Measurements from ENCODE around the gene TMEM107.

The TMEM107 gene

DNA sequence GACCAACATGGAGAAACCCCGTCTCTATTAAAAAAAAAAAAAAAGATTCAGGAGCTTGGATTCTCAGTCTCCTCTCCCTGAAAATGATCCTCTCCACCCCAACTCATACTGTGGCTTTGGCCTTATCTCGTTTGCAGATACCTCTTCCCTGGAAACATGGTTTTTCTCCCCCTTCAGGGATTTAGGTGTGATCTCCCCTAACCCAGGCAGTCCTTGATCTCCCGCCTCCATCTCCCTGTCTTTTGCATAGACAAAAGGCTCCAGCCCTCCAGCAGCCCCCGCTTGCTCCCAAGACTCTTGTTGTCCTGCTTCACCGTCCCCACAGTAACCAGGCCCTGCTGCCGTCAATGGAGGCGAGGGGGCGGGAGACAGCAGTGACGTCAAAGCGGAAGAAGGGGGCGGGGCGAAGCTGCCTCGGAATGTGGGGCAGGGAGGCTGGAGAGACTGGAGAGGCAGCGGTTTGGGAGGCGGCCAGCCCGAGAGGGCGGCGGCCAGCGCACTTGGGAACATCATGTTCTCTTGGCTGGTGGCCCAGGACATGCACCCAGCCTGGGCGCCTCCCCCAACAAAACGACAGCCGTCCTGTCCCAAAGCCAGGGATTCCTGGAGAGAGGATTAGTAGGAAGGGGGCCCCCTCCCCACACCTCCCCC is 22.1 kb downstream of the TMEM107 start:
- DNase-seq, result peak; percentile 98 to 99
- TF ChIP-seq POLR2A (IDR thresholded peaks at IDR 0.05; ENCODE audit: low read length) (peak; percentile 82), GATA1 (IDR thresholded peaks at IDR 0.05; ENCODE audit: low read depth, low read length) (no peak)

DNA sequence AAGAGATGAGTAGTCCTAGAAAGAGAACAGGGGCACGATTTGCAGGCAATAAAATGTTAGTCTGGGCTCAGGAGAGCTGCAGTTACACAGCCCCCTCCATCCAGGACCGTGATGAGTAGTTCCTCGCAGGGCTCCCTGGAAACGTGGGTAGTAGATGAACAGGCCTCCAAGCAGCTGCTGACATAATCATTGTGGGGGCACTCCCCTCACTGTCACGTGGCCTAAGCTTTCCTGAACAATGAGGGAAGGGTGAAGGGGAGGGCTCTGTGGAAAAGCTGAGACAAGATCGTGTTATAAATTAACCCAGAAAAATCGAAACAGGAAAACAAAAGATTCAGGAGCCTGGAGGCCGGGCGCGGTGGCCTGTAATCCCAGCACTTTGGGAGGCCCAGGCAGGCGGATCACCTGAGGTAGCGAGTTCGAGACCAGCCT is 22.6 kb downstream of the TMEM107 start:
- peak; percentile 63 to 70 for DNase-seq
- TF ChIP-seq GATA1 (IDR thresholded peaks at IDR 0.05; ENCODE audit: low read depth, low read length) (no peak), POLR2A (IDR thresholded peaks at IDR 0.05; ENCODE audit: low read length) (no peak)

DNA sequence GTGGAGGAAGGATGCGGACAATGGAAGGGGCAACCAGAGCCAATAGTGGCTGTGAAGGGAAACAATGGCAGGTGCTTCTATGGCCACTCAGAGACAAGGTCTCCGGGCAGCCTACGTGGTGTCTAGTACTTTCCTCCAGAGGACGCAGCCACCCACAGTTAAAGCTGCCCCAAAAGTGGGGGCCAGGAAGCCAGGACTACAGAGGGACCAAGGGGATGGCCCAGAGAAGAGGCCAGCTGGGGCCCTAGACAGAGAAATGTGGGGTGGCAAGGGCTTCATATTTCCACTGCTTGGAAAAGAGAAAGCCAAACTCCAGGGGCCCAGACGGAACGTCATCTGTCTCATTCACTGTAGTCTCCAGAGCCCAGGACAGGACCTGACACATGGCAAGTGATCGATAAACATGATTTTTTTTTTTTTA is 23.1 kb downstream of the TMEM107 start:
- TF ChIP-seq GATA1 (IDR thresholded peaks at IDR 0.05; ENCODE audit: low read depth, low read length), result no peak
- TF ChIP-seq POLR2A (IDR thresholded peaks at IDR 0.05; ENCODE audit: low read length), result no peak
- no peak for DNase-seq

DNA sequence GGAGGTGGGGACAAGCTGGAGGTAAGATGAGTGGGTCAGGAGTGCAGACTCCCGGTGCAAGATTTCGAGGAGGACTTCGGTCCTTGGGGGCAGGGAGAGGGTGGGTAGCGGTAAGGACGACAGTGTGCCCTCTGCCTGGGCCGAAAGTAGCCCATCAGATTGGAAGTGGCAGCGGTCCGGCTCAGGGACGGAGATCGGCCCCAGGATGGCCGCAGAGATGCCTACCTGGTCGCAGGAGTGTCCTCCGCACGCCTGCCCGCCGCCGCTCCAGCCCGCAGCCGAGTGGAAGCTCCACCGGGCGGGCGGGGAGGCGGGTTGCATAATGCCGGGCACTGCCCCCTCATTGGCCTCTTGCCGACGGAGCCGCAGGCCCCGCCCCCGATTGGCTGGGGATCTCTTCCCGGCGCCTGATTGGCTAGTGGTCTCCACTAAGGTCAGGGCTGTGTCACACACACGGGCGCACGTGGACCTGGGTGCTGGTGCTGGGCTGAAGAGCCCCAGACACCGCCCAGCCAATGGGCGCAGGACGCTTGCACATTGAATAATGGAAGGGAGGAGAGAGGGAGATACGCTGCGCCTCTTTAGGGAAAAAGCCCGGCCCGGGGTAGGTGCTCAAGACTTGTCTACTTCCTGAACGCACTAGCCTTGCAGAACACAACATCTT is 23.9 kb downstream of the TMEM107 start, which contains the start of gene PER1:
Gene PER1, minus strand, starts transcription at position 293 of the 664 bp plus-strand sequence. CDS start 1,698 bp downstream, outside the sequence.
- no peak for TF ChIP-seq GATA1 (IDR thresholded peaks at IDR 0.05; ENCODE audit: low read depth, low read length)
- TF ChIP-seq POLR2A (IDR thresholded peaks at IDR 0.05; ENCODE audit: low read length), result peak; percentile 94
- peak; percentile 93 to 94 for DNase-seq

DNA sequence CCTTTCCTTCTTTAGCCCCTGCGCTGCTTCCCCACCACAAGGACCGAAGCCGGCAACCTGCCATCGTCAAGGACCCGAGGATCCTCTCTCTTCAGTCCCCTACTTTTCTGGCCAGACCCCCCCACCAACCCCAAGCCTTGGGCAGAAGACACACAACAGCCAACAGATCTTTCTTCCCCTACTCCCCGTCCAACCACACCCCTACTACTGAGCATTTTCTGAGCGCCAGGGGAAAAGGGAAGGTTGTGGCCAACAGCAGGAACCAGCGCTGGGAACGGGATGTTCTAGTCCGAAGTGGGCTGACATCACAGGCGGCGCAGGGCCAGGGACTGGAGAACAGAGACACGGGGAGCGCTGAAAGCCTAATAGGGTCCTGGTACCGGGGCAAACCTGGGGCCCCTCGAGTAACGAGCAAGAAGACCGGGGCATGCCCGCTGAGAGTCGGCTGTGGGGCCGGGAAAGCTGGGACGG is 24.5 kb downstream of the TMEM107 start:
- peak; percentile 49 to 67 for DNase-seq
- no peak for TF ChIP-seq POLR2A (IDR thresholded peaks at IDR 0.05; ENCODE audit: low read length)
- no peak for TF ChIP-seq GATA1 (IDR thresholded peaks at IDR 0.05; ENCODE audit: low read depth, low read length)

DNA sequence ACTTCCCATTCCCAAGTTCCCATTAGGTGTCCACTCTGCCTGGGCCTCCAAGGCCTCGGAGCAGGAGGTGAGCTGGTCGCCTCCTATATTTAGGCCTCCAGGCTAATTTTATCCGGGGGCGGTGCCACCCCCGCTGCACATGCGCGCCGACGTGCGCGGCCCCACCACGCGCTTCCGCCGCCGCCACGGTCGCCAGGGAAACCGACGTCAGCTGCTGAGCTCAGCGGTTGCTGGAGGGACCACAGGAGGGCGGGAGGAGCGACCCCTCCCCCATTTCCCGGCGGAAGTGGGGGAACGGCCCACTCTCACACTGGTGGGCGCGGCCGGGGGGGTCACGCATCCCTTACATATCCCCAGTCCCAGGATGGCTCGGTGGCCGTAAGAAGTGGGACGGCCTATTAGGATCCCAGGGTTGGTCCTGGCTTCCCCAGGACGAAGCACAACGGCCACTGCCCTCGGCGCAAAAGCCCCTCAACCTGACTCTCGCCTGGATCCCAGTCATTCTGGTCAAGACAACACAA is 25.0 kb downstream of the TMEM107 start:
- DNase-seq, result peak; percentile 82 to 87
- TF ChIP-seq POLR2A (IDR thresholded peaks at IDR 0.05; ENCODE audit: low read length) (no peak), GATA1 (IDR thresholded peaks at IDR 0.05; ENCODE audit: low read depth, low read length) (no peak)

DNA sequence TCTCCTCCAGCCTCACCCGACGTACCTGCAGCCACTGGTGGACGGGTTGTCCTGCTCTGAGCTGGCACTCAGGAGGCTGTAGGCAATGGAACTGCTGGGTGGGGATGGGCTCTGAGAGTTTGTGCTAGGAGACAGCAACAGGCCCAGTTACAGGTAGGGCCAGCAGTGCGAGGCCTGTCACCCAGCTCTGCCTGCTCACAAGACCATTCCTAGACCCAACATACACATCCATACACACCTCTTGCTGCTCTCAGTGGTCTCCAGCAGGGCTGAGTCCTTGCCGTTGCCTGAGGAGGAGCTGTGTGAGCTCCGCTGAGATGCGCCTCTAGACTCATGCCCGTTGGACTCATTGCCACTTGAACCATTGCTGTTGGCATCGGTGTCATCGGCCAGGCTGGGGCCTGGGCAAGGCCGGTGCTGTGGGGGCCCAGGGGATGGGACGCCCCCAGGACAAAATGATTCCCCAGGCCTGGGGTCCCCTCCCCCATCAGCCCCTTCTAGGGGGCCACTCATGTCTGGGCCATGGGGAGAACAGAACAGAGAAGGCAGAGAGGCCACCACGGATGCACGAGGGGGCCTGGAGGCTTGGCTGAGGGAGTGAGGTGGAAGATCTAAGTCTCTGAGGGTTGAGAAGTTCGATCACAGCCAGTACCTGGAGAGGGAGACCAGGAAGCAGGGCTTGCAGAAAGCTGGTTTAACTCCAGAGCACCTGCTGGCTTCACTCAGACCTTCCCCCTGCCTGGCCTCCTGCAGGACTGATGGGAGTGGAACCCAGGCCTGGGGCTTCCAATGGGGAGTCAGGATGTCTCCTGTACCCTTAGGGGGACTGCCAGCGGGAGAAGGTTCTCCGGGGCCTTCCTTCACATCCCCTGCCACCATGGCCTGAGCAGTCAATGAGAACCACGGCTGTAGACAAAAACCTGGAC is 25.7 kb downstream of the TMEM107 start:
- TF ChIP-seq GATA1 (IDR thresholded peaks at IDR 0.05; ENCODE audit: low read depth, low read length) (no peak), POLR2A (IDR thresholded peaks at IDR 0.05; ENCODE audit: low read length) (peak; percentile 39)
- no peak for DNase-seq

DNA sequence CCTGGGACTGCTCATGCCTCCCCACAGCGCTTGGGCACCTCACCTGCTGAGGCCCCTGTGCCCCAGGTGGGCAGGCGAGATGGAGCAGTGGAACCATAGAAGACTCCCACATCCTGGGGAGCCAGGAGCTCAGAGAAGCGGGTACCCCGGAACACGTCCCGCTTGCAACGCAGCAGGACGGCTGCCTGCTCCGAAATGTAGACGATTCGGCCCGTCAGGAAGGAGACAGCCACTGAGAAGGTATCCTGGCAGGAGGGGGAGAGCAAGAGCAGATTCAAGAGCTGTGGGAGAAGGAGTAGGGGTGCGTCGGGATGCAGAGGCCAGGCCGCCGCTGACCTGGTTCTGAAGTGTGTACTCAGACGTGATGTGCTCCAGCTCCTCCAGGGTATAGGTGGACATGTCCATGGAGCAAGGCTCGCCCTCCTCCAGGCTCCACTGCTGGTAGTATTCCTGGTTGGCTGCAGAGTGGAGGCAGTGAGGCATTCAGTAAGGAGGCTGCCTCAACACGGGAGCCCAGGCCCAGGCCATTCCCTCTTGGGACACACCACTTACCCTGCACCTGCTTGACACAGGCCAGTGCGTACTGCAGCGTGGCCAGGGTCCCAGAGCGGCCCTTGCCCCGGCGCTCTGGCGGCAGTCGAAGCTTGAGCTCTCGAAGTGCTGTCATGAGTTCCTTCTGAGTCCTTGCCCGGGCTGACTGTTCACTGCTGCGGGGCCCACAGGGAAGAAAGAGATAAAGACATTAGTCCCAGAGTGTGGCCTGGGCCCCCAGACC is 26.6 kb downstream of the TMEM107 start:
- DNase-seq, result no peak
- no peak for TF ChIP-seq GATA1 (IDR thresholded peaks at IDR 0.05; ENCODE audit: low read depth, low read length)
- TF ChIP-seq POLR2A (IDR thresholded peaks at IDR 0.05; ENCODE audit: low read length), result peak; percentile 38

DNA sequence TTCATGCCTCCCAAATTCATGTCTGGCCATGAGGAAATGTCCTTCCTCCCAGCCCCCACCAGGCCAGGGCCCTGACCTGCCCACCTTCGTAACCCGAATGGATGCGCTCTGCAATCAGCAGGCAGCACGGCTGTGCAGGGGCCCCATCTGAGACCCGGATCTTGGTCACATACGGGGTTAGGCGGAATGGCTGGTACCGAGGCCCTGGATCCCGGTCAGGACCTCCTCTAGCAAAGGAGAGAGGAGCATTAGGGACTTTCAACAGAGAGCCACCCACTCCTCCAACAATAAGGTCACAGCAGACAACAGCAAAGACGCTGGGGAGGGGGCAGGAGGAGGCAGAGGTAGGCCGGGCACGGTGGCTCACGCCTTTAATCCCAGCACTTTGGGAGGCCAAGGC is 27.6 kb downstream of the TMEM107 start:
- DNase-seq, result no peak
- no peak for TF ChIP-seq GATA1 (IDR thresholded peaks at IDR 0.05; ENCODE audit: low read depth, low read length)

DNA sequence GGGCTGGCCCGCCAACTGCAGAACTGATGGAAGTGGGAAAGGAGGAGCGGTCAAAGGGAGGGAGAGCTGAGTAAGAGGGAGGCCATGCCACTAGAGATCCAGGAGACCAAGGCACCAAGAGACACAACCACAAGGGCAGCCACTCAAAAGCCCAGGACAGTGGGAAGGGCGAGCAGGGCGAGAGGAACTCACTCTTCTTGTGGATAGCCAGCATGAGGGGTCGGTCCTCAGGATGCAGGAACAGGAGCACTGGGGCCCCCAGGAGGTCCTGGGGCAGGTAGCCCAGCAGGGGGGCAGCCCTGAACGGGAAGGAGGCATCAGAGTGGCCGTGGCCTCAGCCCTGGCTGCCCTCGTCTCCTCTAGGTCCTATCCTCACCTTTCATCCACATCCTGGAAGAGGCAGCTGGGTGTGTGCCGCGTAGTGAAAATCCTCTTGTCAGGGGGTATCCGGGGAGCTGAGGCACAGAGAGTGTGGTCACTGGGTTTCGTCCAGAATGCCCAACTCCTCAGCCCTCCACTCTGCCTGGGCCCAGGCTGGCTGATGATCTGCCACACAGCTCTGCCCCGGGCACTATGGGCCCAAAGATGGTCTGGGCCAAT is 28.3 kb downstream of the TMEM107 start:
- no peak for TF ChIP-seq GATA1 (IDR thresholded peaks at IDR 0.05; ENCODE audit: low read depth, low read length)
- TF ChIP-seq POLR2A (IDR thresholded peaks at IDR 0.05; ENCODE audit: low read length), result peak; percentile 30
- DNase-seq, result no peak

DNA sequence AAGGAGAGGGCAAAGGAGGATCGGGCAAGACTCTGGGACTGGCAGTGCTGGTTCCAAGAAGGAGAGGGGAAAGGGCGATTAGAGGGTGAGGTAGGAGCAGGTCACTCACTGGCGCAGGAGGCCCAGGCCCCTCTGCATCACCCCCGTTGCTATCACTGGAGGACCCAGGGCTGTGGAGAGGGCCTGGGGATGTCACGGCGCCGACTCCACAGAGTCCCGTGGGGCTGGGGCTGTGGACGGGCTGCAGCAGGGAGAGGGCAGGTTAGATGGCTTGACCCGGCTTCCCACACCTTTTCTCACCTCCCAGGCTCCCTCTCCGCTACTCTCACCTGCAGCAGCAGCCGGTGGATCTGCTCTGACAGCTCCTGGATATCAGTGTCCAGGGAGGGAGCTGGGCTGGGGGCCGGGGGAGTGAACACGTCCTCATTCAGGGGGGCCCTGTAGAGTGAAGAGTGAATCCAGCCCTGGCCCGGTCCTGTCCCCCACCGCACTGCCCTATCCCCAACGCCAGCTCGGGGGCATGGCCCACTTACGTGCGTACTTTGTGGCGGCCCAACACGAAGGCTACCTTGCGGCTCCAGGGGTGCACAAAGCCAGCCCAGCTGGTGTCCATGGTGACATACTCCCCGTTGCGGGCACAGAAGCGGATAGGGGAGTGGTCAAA is 28.9 kb downstream of the TMEM107 start:
- DNase-seq, result no peak
- TF ChIP-seq POLR2A (IDR thresholded peaks at IDR 0.05; ENCODE audit: low read length) (no peak), GATA1 (IDR thresholded peaks at IDR 0.05; ENCODE audit: low read depth, low read length) (no peak)

All from erythroblast (primary cell).